Measurements from ENCODE around the gene TNRC18.
"Not testable (repeated sequence)": the region's sequence is repeated elsewhere in the genome, so short reads cannot be mapped to it uniquely, and the experiment has no call there.

TNRC18 gene

DNA sequence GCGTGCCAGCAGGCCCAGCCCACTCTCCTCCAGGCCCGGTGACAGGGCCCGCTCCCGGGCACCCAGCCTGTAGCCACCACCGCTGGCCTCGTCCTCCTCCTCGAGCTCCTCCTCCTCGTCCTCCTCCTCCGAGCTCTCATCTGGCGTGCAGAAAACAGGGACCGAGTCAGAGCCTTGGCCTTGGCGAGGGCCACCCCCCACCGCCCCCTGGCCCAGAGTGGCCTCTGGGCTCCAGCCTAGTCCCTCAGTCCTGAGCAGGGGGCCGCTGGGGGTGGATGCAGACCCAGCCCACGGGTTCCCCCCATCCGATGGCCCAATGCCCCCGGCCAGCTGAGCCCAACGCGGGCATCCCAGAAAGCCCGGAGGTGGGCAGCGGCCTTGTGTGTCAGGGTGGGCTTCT lies 78.0 kb downstream of the TNRC18 start:
- no peak for DNase-seq

DNA sequence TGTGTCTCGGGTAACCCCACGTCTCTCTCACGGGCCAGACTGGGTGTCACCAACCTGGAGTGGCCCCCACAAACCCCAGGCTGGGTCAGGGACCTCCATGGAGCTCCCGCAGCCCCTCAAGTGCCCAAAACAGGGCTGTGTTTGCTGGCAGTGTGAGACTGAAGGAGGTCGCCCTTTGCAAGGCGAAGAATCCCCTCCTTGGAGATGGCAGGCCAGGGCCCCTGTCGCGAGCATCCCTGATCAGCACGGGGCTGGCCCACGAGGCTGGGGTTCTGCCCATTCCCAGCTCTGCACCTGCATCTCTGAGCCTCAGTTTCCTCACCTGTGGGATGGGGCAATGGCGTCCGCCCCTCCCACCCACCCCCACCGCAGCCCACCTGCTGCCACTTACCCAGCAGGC lies 78.5 kb downstream of the TNRC18 start:
- DNase-seq, result no peak

DNA sequence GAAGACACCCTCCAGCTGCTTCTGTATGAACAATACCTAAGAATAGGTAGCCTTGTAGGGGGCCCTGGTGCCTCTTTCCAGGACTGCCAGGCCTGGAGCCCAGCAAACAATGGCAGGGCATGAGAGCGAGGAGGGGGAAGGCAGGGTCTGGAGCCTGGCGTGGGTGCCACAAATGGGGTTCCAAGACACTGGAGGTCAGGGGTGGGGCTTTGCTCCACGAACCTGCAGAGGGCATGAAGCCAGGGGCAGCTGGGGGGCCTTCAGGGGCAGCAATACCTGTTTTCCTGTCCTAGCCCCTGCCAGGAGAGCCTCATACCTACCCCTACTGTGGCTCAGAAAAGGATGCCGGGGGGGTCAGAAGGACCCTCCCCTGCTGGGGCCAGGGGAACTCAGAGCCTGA lies 79.3 kb downstream of the TNRC18 start:
- DNase-seq, result no peak

DNA sequence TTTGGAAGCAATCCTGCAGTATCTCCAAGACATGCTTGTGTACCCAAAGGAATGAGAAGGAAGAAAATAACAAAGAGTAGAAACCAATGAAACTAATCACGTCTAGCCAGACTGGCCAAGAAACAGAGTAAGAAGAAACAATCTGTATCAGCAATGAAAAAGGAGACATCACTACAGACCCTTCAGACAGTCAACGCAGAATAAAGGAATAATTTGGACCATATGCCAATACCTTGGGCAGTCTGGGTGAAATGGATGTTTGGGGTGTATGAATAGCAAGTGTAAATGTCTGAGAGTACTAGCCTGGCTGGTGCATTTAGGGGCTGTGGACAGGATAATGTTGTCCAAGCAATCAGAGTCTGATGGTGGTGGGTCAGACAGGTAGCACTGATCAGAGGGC lies 79.8 kb downstream of the TNRC18 start:
- no peak for DNase-seq

DNA sequence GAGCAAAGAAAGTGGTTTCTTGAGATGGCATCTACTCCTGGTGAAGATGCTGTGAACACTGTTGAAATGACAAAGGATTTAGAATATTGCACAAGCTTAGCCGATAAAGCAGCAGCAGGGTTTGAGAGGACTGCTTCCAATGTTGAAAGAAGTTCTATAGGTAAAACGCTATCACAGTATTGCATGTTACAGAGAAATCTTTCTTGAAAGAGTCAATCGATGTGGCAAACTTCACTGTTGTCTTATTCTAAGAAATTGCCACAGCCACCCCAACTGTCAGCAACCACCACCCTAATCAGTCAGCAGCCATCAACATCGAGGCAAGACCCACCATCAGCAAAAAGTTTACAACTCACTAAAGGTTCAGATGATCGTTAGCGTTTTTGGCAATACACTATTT lies 81.0 kb downstream of the TNRC18 start:
- no peak for DNase-seq

DNA sequence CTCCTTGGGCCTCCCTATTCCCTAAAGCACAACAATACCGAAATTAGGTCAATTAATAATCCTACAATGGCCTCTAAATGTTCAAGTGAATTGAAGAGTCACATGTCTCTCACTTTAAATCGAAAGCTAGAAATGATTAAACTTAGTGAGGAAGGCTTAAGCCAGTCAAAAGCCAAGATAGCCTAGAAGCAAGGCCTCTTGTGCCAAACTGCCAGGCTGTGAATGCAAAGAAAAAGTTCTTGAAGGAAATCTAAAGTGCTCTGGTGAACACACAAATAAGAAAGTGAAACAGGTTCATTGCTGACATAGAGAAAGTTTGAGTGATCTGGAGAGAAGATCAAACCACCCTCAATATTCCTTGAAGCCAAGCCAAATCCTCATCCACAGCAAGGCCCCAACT lies 83.7 kb downstream of the TNRC18 start:
- no peak for DNase-seq

DNA sequence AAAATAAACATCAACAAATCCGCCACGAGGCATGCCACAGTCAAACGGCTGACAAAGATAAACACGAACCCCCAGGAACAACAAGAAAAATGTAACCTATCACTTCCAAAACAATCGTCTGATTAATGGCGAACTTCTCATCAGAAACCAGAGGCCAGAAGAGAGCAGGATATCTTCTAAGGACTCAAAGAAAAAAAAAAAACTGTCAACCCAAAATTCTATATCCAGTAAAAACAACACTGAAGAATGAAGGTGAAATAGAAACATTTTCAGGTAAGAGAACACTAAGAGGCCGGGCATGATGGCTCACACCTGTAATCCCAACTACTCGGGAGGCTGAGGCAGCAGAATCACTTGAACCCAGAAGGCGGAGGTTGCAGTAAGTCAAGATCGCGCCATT lies 86.6 kb downstream of the TNRC18 start:
- DNase-seq, result no peak

DNA sequence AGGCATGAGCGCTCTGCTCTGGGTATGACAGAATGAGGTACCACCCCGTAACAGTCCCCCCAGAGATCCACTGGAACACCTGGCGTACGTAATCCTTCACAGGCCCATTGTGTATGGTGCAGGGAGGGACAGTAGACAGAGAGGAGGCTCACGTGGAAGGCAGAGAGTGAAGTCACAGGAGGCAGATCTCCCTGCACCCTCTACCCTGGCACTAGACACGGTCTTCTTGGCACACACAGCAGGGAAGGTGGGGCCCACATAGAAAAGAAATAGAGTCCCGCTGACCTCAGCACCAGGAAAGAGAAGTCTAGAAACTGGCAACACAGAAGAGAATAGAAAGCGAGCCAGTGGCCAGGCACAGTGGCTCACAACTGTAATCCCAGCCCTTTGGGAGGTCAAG lies 89.0 kb downstream of the TNRC18 start:
- no peak for DNase-seq

DNA sequence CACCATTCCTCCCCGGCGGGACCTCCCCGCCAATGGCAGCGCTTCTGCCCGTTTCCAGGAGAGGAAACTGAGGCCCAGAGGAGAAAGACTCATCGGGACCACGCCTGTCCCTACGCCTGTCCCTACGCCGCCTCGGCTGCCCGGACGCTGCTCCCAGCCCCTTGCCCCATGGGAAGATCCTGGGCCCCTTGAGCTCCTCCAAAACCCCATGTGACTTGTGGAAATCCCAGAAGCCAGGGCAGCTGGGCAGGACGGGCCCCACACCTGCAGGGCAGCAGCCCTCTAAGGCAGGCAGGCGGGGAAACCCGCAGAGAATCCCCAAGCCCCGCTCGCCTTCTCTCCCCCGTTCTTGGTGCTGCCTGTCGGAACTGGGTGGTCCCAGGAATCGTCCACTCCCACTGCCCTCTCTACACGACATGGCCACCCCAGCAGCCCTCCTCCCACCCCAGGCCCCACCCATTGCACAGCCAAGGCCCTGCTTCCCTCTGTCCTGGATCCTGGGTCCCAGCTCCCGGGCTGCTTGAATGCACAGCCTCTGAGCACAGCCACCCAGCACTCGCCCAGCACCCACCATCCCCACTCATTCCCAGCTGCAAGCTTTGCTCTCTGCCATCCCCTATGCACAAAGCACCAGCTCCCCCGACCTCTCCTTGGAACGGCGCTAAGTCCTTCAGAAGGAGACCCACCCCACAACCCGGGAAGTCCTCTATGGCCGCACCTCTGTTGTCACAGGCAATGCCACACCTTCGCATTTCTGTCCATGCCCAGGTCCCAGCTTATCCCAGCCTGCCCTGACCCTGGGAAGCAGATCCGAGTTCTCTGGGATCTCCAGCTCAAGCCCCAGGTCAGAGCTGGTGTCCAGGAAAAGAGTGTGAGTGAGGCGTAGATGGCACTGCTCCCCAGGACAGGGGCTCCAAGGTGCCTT lies 90.3 kb downstream of the TNRC18 start:
- no peak for DNase-seq

DNA sequence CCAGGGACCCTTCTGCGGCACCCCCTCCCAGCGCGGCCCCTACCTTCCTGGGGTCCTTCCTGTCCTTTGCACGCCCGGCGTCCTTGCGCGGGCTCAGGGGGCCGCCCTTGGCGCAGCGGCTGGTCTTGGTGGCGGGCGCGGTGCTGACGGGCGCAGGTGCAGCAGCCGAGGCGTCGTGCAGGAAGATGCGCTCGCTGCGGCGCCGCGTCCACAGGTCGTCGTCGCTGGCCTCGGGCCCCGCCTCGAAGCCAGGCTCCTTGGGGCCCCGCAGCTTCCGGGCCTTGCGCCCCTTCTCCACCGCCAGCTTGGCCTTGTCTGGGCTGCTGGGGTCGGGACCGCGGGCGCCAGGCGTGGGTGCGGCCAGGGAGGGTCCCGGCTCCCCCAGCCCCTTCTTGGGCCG lies 91.1 kb downstream of the TNRC18 start:
- no peak for DNase-seq

DNA sequence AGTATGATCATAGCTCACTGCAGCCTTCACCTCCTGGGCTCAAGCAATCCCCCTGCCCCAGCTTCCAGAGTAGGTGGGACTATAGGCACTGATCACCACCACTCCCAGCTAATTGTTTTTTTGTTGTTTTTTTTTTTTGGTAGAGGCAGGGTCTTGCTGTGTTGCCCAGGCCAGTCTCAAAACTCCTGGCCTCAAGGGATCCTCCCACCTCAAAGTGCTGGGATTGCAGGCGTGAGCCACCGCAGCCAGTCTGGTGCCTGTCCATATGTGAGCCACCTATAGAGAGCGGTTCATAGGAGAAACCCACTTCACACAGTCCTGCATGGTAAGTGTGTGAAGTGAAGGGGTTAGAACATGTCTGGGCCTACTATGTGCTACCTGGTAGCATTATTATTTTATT lies 93.3 kb downstream of the TNRC18 start:
- no peak for DNase-seq

DNA sequence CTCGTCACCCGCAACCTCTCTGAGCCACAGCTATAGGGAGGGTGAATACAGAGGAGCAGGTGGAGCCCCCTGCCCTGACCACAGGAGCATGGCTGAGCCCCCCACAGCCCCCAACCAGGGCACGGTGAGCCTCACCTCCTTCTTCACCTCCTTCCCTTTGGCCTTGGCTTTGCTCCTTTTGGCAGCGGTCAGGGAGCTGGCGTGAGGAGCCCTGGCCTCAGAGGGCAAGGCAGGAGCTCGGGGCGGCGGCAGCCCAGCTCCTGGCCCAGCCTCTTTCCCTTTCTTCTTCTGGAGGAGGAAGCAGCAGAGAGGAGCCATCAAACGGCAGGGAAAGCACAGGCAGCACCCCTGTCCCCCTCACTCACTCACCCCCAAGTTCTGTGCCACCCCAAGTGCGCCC lies 98.7 kb downstream of the TNRC18 start:
- DNase-seq, result no peak

DNA sequence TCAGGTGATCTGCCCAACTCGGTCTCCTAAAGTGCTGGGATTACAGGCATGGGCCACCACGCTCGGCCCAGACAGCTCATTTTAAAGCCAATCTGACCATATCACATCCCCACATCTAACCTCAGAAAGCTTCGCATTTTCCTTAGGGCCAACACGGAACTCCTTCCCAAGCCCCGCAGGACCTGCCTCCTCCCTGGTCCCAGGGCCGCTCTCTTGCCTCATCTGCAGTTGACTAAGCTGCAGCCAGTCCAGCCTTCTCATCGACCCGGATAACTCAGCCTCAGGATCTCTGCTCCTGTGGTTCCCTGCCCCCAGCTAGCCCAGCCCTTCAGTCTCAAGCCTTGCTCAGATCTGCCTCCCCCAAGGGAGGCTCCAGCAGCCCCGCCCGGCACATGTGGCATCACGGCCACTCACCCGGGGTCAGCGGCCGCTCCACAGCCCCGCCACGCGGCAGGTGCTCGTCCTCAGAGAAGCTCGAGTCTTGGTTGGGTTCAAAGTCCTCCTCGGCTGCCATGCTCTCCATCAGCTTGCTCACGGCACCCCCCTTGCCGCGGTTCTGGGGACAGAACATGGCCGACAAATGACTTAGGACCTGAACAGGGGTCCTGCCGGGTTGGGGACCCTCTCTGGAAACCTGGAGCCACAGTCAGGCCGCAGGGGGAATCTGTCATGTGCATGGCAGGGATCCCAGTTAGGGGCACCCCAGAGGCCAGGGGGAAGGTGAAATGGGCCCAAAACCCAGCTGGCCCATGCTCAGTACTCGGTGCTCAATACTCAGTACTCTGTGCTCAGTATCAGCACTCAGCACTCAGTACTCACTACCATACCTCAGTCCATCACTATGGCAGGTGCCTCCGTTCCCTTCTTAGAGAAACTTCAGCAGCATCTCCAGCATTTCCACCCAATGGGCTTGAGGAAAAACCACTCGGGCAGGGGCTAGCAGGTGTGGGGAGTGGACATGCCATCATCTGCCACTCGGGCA lies 99.5 kb downstream of the TNRC18 start:
- not testable (repeated sequence) for DNase-seq

DNA sequence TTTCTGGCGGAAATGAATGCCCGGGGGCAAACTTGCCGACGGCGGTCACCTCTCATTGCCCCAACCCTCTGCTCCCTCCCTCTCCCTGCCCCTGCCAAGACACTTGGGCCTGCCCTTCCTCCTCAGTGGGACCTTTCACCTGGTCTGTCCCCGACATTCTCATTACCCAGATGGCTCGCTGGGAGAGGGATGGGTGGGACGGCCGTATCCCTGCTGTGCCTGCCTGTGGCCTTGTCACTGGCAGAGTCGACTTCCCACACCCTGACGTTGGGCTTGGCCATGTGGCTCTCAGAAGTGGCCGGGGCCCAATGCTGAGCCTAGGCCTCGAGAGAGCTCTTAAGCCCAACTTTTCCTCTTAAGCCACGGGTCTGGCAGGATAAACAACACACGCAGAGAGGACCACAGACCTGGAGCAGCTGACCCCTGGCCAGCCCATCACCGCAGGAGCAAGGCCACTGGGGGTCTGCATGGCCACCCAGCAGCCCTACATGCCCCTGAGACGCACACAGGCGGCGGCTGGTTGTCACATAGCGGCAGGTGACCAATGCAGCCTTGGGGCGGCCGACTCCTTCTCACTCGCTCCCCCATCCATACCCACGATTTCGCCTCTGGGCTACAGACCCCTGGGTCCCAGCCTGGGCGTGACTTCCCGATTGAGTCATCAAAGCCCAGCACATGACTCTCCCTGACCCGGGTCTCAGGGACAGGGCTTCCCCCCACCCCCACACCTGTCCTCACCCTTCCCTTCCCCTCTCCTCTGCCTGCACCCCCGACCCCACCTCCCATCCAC lies 100.8 kb downstream of the TNRC18 start:
- no peak for DNase-seq

DNA sequence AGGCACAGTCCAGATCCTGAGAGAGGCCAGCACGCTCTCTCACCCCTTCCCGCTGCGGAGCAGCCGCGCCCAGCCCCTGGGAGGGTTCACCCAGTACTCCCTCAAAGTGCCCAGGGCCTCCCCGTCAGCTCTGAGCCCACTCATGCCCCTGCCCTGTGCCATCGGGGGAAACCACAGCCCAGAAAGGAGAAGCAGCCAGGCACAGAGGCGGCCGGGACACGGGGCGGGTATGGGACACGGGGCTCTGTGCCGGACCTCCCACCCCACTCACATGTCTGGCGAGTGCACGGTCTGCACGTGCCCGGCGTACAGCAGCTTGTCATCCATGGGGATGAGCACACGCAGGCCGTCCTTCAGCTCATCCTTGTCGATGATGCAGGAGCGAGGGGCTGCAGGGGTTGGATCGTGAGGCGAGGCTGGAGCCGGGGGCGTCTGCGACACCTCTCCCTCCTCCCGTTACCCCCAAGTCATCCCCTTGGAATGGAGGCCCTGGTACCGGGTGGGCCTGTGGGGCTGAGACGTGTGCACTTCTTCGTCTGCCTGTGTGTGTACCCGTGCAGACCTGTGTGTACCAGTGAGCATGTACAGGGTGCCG lies 102.7 kb downstream of the TNRC18 start:
- no peak for DNase-seq

DNA sequence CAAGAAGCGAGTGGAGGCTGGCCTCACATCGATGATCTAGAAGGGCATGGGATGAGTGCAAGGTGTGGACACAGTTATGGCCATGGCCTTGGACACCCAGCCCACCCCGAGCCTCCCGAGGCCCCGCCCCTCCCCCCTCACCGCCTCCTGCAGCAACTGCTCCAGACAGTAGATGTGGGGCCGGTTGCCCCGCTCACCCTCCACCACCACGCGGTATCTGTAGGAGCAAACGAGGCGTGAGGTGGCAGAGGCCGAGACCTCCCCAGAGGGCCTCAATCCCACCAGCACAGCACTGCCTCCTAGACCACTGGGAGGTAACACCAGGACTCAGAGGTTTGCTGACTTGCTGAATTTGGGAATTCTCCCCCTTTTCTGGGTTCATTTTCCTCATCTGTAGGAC lies 103.2 kb downstream of the TNRC18 start:
- DNase-seq, result no peak

DNA sequence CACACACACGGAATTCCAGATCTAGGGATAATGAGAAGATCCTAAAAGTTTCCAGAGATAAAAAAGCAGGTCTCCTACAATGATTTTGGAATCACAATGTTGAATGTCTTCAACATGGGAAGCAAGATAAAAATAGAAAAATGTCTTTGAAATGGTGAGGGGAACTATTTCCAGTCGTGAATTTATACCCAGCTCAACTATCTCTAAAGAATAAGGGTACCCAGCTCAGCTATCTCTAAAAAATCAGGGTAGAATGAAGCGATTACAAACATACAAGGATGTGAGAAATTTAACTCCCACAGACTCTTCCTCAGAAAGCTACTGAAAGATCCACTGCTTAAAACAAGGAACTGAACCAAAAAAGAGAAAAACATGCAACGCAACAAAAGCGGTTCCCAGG lies 105.0 kb downstream of the TNRC18 start:
- DNase-seq, result not testable (repeated sequence)

DNA sequence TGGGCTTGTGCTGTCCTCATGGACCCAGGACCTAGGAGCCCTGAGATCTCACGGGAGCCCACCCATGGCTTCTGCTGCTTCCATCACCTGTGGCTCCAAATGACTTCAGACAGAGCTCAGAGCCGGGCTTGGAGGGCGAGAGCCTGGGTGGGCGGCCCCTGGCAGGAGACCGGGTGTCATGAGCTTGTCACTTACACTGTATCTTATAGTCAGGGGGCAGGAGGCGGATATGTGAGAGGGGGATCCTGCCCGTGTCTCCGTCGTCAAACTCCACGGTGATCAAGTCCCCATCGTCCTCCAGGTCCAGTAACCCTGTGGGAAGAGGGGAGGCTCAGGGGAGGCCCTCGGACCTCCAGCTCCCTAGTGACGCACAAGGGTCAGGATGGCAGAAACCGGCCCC lies 107.9 kb downstream of the TNRC18 start:
- no peak for DNase-seq

DNA sequence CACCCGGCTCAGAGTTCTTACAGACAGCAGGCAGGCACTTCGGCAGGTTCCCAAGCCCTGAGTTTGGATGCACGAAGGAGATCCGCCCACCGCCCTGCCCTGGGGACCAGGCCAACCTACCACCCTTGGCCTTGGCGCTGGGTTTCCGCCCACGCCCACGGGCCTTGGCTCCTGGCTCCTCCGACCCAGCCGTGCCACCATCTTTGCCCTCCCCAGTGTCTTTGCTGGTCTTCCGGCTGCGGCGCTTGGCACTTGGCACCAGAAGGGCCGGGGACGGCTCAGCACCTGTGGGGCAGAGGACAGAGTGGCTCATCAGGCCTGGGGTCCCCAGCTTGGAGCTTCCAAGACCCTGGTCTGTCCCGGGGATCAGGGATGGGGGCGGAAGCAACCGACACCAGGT lies 108.8 kb downstream of the TNRC18 start:
- DNase-seq, result no peak

DNA sequence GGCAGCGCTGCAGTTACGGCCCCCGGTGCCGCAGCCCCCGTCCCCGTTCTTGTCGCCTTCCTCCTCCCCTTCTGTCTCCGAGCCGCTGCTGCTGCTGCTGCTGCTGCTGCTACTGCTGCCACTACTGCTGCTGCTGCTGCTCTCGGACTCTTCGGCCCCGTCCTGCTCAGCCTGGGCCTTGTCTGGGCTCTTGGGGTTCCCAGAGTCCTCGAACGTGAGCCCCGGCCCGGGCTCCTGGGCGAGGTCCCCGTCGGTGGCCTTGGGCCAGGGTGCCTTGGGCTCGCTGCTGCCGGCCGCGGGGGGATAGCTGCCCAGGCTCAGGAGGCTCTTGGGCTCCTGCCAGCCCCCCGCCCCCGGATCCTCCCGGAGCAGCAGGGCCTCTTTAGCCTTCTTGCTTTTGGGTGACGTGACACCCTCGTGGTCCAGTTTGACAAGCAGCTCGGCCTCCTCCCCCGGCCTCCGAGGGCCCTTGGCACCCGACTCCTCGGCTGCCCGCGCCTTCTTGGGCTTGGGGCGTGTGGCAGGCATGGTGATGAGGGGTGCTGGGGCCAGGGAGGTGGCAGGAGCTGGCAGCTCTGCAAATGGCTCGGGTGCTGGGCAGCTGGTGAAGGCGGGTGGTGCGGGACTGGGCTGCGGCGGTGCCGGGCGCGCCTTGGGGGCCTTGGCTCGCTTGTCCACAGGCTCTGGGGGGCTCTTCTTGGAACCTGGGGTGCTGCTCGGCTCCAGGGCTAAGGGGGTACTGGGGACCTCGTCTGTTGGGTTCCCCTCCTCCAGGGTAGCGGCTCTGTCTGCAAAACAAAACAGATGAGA lies 110.4 kb downstream of the TNRC18 start:
- not testable (repeated sequence) for DNase-seq

DNA sequence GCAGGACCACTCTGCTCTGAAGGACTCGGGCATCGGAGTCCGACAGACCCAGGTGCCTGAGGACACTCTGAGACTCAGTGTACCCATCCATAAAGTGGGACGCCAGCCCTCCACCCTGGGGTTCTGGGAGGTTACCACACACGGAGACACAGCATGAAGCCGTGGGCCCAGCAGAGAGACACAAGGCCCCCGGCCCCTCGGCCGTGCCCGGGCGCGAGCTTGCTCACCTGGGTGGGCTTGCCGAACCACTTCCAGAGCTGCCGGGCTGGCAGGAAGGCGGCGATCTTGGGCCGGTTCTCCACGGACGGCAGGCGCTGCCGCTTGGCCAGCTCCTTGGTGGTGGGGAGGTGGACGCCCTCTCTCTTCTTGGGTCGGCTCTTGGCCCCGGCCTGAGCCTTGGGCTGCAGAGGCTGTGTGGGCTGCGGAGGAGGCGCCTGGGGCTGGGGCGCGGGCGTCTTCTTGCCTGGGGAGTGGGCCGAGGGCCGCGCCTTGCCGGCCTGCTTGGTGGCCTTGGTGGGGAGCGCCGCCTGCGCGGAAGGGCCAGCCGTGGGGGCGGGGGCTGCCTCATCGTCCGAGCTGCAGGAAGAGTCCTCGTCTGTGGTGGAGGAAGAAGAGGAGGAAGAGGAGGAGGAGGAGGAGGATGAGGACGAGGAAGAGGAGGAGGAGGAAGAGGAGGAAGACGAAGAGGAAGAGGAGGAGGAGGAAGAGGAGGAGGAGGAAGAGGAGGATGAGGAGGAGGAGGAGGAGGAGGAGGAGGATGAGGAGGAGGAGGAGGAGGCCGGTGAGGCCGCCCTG lies 111.2 kb downstream of the TNRC18 start:
- DNase-seq, result not testable (repeated sequence)
